Neural cell (in vitro differentiated cells): Measurements from ENCODE around the gene MAD1L1.

Source experiments
- CTCF ChIP-seq: fragments of 450-650 bp; IDR thresholded peaks from 2 replicates; pipeline ENCODE4 v1.5.1; 2014; ENCODE audit warnings: antibody characterized with exemption, mild to moderate bottlenecking, moderate library complexity; ENCODE audit not compliant: poor library complexity, severe bottlenecking
- EZH2 ChIP-seq: fragments of 200-600, 300-800 bp; shearing (Covaris generic), sonication (generic); IDR thresholded peaks from 2 replicates; pipeline ENCODE4 v1.6.1; 2014; ENCODE audit warnings: antibody characterized with exemption, low read length, borderline replicate concordance, mild to moderate bottlenecking; ENCODE audit not compliant: insufficient read depth, poor library complexity, severe bottlenecking
- REST ChIP-seq: IDR thresholded peaks from 2 replicates; pipeline ENCODE4 v1.6.1; 2012; ENCODE audit warnings: borderline replicate concordance
- SMC3 ChIP-seq: fragments of 450-650 bp; conservative IDR thresholded peaks from 2 replicates; pipeline ENCODE4 v1.6.1; 2014; ENCODE audit warnings: antibody characterized with exemption, mild to moderate bottlenecking, moderate library complexity; ENCODE audit not compliant: poor library complexity

- TF ChIP-seq EZH2 (no peak), SMC3 (no peak), CTCF (no peak), REST (no peak)
Measured at GRCh38 chr7:2085804-2086203, 146.9 kb downstream of the MAD1L1 start.
